Retinal pigment epithelial cell (primary cell): ENCODE measurements around the gene KRTAP5-1.
"Not testable (repeated sequence)": the region's sequence is repeated elsewhere in the genome, so short reads cannot be mapped to it uniquely, and the experiment has no call there.

Experiments
- DNase-seq: peaks from one replicate; pipeline ENCODE4 v3.0.0-alpha.2; 2010; ENCODE audit warnings: low read depth
- H3K4me3 ChIP-seq: 2 replicates; pipeline ENCODE4 v1.5.1; 2011; ENCODE audit warnings: mild to moderate bottlenecking, low read length, control low read depth, moderate library complexity
- TF ChIP-seq, protein P1 (sequence below): conservative IDR thresholded peaks from 2 replicates; pipeline ENCODE4 v1.5.1; 2011; ENCODE audit warnings: low read depth, low read length, control low read depth, inconsistent platforms

The KRTAP5-1 gene

DNA sequence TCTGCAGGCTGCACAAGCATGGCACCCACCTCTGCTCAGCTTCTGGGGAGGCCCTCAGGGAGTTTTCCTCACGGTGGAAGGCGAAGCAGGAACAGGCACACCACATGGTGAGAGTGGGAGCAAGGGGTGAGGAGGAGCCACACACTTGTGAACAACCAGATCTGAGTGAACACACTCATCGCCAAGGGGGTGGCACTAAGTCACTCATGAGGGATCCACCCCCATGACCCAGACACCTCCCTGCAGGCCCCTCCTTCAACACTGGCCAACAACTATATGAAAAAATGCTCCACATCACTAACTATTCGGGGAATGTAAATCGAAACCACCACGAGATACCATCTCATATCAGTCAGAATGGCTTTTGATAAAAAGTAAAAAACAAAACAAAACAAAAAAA, 13.7 kb upstream of the KRTAP5-1 start:
- TF ChIP-seq, protein P1, sequence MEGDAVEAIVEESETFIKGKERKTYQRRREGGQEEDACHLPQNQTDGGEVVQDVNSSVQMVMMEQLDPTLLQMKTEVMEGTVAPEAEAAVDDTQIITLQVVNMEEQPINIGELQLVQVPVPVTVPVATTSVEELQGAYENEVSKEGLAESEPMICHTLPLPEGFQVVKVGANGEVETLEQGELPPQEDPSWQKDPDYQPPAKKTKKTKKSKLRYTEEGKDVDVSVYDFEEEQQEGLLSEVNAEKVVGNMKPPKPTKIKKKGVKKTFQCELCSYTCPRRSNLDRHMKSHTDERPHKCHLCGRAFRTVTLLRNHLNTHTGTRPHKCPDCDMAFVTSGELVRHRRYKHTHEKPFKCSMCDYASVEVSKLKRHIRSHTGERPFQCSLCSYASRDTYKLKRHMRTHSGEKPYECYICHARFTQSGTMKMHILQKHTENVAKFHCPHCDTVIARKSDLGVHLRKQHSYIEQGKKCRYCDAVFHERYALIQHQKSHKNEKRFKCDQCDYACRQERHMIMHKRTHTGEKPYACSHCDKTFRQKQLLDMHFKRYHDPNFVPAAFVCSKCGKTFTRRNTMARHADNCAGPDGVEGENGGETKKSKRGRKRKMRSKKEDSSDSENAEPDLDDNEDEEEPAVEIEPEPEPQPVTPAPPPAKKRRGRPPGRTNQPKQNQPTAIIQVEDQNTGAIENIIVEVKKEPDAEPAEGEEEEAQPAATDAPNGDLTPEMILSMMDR: no peak
- DNase-seq: no peak
- H3K4me3 ChIP-seq: no peak overlapping the region

DNA sequence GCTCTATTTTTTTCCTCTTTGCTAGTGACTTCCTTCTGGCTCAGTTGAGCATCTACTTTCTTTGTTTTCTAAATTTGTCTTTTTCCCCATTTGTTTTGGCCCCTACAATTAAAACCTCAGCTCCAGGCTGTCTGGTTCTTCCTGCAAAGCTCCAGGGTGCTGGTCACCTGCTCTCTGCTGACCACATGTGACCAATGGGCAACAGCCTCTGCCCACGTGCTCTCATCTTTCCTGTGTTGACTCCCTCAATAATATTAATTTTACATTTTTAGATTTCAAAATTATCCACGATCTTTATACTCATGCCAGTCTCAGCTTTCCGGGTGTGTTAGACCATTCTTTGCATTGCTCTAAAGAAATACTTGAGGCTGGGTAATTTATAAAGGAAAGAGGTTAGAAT, 13.3 kb upstream of the KRTAP5-1 start:
- not testable (repeated sequence) for DNase-seq, H3K4me3 ChIP-seq

DNA sequence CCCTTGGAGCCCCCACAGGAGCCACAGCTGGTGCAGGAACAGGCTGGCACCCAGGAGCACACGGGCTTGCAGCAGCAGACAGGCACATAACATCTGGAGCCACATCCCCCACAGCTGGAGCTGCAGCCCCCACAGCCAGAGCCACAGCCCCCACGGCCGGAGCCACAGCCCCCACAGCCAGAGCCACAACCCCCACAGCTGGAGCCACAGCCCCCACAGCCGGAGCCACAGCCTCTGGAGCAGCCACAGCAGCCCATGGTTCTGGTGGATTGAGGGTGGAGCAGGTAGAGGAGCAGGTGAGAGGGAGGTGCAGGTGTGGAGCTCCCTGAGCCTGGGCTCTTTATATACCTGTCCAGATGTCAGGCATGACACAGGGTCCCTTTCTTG, 12.9 kb upstream of the KRTAP5-1 start, which contains the start of gene KRTAP5-2:
Gene KRTAP5-2 (minus strand): TSS at position 301 of the 387 bp plus-strand sequence. CDS start 44 bp downstream, at position 257.
- DNase-seq: no peak
- TF ChIP-seq, protein P1: no peak
- H3K4me3 ChIP-seq: no peak within 1 kb of the TSS

DNA sequence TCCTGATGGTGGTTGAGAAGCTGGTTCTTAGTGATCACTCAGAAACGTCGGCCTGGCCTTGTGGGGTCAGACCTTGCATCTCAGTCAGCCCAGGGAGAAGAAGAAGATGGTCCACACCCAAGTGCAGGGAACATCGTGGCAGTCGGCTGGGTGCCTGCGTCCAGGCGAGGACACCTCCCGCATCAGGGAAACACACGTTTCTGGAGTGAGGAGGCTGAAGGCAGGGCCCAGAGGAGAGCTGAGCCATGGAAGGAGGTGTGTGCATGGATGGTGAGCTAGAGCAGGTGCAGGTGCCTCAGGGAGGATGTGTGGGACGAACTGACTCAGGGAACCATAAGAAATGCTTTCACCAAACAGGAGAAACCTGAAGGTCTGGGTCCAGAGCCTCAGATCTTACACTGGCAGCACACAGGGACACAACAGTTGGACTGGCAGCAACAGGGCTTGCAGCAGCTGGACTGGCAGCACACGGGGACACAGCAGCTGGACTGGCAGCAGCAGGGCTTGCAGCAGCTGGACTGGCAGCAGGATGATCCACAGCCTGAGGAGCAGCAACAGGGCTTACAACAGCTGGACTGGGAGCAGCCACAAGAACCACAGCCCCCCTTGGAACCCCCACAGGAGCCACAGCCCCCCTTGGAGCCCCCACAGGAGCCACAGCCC, 12.4 kb upstream of the KRTAP5-1 start:
- TF ChIP-seq, protein P1: no peak
- H3K4me3 ChIP-seq: no peak overlapping the region
- DNase-seq: no peak

DNA sequence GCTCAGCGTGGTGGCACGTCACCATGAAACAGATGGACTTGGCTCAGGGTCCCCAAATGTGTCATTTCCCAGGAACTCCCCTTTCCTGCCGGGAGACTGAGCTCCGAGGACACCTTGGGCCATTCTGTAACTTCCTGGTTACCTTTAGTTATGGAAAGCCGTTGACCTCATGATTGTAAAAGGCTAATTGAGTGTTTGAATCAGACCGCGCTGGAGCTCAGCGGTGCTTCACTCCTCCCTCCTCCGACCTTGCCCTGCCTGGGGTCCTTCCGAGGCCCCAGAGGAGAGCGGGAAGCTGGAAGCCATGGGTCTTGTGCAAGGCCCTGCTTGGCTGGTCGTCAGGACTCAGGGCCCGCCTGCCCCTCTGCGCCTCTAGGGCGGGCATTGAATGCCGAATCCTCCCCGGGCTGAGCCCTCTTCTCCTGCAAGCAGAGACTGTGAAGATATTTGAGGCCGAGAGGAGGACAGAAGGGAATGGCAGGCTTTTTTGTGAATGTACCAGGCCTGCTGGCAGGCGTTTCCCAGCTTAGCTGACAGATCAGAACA, 11.6 kb upstream of the KRTAP5-1 start:
- H3K4me3 ChIP-seq, DNase-seq: not testable (repeated sequence)

DNA sequence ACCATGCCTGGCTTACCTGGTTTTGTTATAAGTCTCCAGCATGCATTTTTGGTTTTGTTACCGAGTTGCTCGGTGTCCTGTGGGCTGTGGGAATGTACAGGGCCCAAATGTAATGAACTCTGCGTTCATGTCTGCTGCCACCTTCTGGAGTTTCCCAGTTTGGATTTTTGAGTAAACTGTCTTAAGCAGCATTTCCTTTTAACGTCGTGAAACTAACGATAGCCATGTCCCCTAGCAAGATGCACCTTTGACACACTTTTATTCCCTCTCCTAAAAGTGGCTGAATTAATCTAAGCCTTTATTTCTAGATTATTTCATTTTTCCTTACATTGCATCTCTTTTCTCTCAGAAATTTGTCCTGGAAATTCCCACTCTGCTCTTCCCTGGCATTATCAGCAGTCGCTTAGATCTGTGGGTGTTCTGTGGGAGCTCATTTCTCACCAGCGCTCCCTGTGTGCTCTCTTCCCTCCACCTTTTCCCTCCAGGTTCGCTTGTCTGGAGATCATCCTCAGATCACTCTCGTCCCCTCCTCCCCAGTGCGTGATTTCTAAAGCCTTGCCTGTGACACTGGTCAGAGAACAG, 11.0 kb upstream of the KRTAP5-1 start:
- not testable (repeated sequence) for H3K4me3 ChIP-seq

DNA sequence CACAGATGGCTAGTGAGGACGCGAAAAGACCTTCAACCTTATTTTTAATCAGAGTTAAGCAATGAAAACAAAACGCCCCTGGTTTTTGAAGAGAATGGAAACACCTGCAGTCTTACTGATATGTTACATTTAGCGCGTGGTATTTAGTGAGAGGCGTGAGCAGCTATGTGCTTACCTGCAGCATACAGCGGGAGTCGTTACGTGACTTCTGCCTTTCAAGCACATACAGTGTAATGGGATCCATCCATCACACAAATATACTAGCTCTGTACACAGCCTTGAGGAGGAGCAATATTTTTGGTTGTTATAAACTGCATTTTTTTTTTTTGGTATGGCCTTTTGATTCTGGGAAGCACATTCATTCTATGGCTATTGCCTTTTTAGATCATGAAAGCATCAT, 7.5 kb upstream of the KRTAP5-1 start:
- DNase-seq: no peak
- TF ChIP-seq, protein P1: no peak
- H3K4me3 ChIP-seq: no peak overlapping the region

More for the DNA sequence above, 11.0 kb upstream of the KRTAP5-1 start:
- not testable (repeated sequence) for DNase-seq

DNA sequence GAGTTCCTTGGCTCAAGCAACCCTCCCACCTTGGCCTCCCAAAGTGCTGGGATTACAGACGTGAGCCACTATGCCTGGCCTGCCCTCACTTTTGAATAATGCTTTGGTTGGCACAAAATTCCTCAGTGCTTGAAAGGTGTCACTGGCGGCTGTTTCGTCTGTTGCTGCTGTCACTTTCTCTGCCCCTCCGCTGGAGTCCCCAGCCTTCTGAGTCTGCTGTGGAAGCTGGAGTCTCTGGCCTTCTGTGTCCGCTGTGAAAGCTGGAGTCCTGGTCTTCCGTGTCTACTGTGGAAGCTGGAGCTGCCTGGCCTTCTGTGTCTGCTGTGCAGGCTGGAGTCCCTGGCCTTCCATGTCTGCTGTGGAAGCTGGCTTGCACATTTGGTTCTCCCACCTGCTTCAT, 4.9 kb upstream of the KRTAP5-1 start:
- DNase-seq: no peak

DNA sequence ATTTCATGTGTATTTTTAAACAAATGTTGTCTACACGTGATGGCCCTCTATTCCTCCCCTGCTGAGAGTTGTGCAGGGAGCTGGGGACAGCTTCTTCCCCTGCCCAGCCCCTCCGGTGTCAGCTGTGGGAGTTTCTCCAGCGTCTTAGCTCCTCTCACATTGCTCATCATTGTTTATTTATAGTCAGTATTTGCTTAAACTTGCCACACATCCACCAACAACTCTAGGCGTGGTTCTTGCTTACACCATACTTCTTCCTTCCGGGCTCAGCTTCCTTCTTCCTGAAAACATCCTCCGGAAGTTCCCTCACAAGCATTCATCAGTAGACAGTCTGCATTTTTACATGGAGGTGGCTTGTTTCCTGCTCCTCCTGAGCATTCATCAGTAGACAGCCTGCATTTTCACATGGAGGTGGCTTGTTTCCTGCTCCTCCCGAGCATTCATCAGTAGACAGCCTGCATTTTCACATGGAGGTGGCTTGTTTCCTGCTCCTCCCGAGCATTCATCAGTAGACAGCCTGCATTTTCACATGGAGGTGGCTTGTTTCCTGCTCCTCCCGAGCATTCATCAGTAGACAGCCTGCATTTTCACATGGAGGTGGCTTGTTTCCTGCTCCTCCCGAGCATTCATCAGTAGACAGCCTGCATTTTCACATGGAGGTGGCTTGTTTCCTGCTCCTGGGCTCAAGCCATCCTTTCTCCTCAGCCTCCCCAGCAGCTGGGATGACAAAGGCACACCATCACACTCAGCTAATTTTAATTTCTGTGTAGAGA, 4.3 kb upstream of the KRTAP5-1 start:
- not testable (repeated sequence) for H3K4me3 ChIP-seq

More for the DNA sequence above, 4.9 kb upstream of the KRTAP5-1 start:
- TF ChIP-seq, protein P1: no peak
- no peak overlapping the region for H3K4me3 ChIP-seq

More for the DNA sequence above, 4.3 kb upstream of the KRTAP5-1 start:
- DNase-seq: not testable (repeated sequence)
